GM12872 (cell line): Measurements from ENCODE around the gene GALNT12.

Source experiments
- CTCF ChIP-seq: IDR thresholded peaks from 3 replicates; pipeline ENCODE4 v1.5.1; 2011; ENCODE audit warnings: low read depth, mild to moderate bottlenecking, low read length, moderate library complexity; ENCODE audit not compliant: insufficient read depth

Gene GALNT12

GRCh38 chr9:98886691-98887229, 79.3 kb downstream of the GALNT12 start:
- TF ChIP-seq CTCF: no peak

GRCh38 chr9:98887918-98888510, 80.5 kb downstream of the GALNT12 start:
- TF ChIP-seq CTCF: no peak

GRCh38 chr9:98888801-98889421, 81.4 kb downstream of the GALNT12 start:
- TF ChIP-seq CTCF: no peak

- TF ChIP-seq CTCF: no peak
Observed at GRCh38 chr9:98890256-98890655, 82.8 kb downstream of the GALNT12 start.

- no peak for TF ChIP-seq CTCF
Observed at GRCh38 chr9:98892288-98892687, 84.8 kb downstream of the GALNT12 start.

- TF ChIP-seq CTCF: no peak
Observed at GRCh38 chr9:98892690-98893089, 85.2 kb downstream of the GALNT12 start.

GRCh38 chr9:98894171-98894570, 86.7 kb downstream of the GALNT12 start:
- TF ChIP-seq CTCF: no peak
